Measurements from ENCODE around the gene TANC1.

Gene TANC1

DNA sequence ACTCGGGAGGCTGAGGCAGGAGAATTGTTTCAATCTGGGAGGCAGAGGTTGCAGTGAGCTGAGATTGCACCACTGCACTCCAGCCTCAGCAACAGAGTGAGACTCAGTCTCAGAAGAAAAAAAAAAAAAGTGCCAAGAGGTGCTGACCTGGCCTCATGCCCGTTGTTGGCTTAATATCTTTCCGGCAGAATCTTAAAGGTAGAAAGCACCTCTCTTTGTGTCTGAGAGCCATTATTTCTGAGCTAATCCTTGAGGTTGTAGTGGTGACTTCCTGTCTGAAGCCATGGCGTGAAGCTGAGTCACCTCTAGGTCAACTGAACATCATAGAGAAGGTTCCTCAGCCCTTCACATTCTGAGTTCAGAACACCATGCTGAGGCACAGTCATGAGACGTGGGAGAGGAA is 257.6 kb downstream of the TANC1 start:
- Histone ChIP-seq H3K36me3 (ENCODE audit: control insufficient read depth, low read depth, low read length) (peaks cover 7% of the 10 kb centered on the region), H3K9ac (ENCODE audit: low read length) (no peak overlapping the region)

GRCh38 chr2:159226608-159227385 is 258.4 kb downstream of the TANC1 start:
- H3K4me1 ChIP-seq (ENCODE audit: control insufficient read depth, low read depth, low read length) = no peaks in the 10 kb centered on the region
- H3K4me3 ChIP-seq (ENCODE audit: low read length) = no peak overlapping the region
- H3K27me3 ChIP-seq (ENCODE audit: control insufficient read depth, insufficient read depth, low read length) = no peaks in the 10 kb centered on the region
- no peak overlapping the region for H3K27ac ChIP-seq (ENCODE audit: low read length)
- no peaks in the 10 kb centered on the region for H3K9me3 ChIP-seq (ENCODE audit: control insufficient read depth, low read depth, low read length)
- peaks cover 7% of the 10 kb centered on the region for H3K36me3 ChIP-seq (ENCODE audit: control insufficient read depth, low read depth, low read length)
- H3K9ac ChIP-seq (ENCODE audit: low read length) = no peak overlapping the region

More for the DNA sequence above, 257.6 kb downstream of the TANC1 start:
- Histone ChIP-seq H3K27ac (ENCODE audit: low read length) (no peak overlapping the region), H3K4me1 (ENCODE audit: control insufficient read depth, low read depth, low read length) (no peaks in the 10 kb centered on the region), H3K4me3 (ENCODE audit: low read length) (no peak overlapping the region), H3K27me3 (ENCODE audit: control insufficient read depth, insufficient read depth, low read length) (no peaks in the 10 kb centered on the region), H3K9me3 (ENCODE audit: control insufficient read depth, low read depth, low read length) (no peaks in the 10 kb centered on the region)

GRCh38 chr2:159227467-159227866 is 259.0 kb downstream of the TANC1 start:
- H3K36me3 ChIP-seq (ENCODE audit: control insufficient read depth, low read depth, low read length) = peaks cover 7% of the 10 kb centered on the region
- H3K27me3 ChIP-seq (ENCODE audit: control insufficient read depth, insufficient read depth, low read length) = no peaks in the 10 kb centered on the region

GRCh38 chr2:159228081-159228581 is 259.7 kb downstream of the TANC1 start:
- H3K27ac ChIP-seq (ENCODE audit: low read length) = no peak overlapping the region
- H3K4me3 ChIP-seq (ENCODE audit: low read length) = no peak overlapping the region
- peaks cover 7% of the 10 kb centered on the region for H3K36me3 ChIP-seq (ENCODE audit: control insufficient read depth, low read depth, low read length)
- H3K9me3 ChIP-seq (ENCODE audit: control insufficient read depth, low read depth, low read length) = no peaks in the 10 kb centered on the region
- no peak overlapping the region for H3K9ac ChIP-seq (ENCODE audit: low read length)
- no peaks in the 10 kb centered on the region for H3K4me1 ChIP-seq (ENCODE audit: control insufficient read depth, low read depth, low read length)
- no peaks in the 10 kb centered on the region for H3K27me3 ChIP-seq (ENCODE audit: control insufficient read depth, insufficient read depth, low read length)

More at GRCh38 chr2:159227467-159227866, 259.0 kb downstream of the TANC1 start:
- no peak overlapping the region for H3K27ac ChIP-seq (ENCODE audit: low read length)
- H3K4me3 ChIP-seq (ENCODE audit: low read length) = no peak overlapping the region
- no peaks in the 10 kb centered on the region for H3K9me3 ChIP-seq (ENCODE audit: control insufficient read depth, low read depth, low read length)
- no peaks in the 10 kb centered on the region for H3K4me1 ChIP-seq (ENCODE audit: control insufficient read depth, low read depth, low read length)
- H3K9ac ChIP-seq (ENCODE audit: low read length) = no peak overlapping the region

DNA sequence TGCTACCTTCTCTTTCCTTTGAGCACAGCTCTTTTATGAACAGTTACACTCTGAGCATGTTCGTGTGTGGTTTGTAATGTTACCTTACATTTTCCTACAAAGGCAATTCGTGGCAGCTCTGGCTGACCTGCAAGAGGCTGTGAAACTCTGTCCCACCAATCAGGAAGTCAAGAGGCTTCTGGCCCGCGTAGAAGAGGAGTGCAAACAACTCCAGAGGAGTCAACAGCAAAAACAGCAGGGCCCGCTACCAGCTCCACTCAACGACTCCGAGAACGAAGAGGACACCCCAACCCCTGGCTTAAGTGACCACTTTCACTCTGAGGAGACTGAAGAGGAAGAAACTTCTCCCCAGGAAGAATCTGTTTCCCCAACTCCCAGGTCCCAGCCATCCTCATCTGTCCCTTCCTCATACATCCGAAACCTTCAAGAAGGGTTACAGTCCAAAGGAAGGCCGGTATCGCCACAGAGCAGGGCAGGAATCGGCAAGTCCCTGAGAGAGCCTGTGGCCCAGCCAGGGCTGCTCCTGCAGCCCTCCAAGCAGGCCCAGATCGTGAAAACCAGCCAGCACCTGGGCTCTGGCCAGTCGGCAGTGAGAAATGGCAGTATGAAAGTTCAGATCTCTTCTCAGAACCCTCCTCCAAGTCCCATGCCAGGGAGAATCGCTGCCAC is 261.2 kb downstream of the TANC1 start:
- H3K9me3 ChIP-seq (ENCODE audit: control insufficient read depth, low read depth, low read length) = no peaks in the 10 kb centered on the region
- no peak overlapping the region for H3K4me3 ChIP-seq (ENCODE audit: low read length)
- H3K36me3 ChIP-seq (ENCODE audit: control insufficient read depth, low read depth, low read length) = peaks cover 7% of the 10 kb centered on the region
- no peaks in the 10 kb centered on the region for H3K27me3 ChIP-seq (ENCODE audit: control insufficient read depth, insufficient read depth, low read length)
- H3K27ac ChIP-seq (ENCODE audit: low read length) = no peak overlapping the region
- H3K9ac ChIP-seq (ENCODE audit: low read length) = no peak overlapping the region
- H3K4me1 ChIP-seq (ENCODE audit: control insufficient read depth, low read depth, low read length) = no peaks in the 10 kb centered on the region

GRCh38 chr2:159230145-159230877 is 261.9 kb downstream of the TANC1 start:
- Histone ChIP-seq H3K9ac (ENCODE audit: low read length) (no peak overlapping the region), H3K27ac (ENCODE audit: low read length) (no peak overlapping the region), H3K4me3 (ENCODE audit: low read length) (no peak overlapping the region), H3K36me3 (ENCODE audit: control insufficient read depth, low read depth, low read length) (peaks cover 7% of the 10 kb centered on the region), H3K9me3 (ENCODE audit: control insufficient read depth, low read depth, low read length) (no peaks in the 10 kb centered on the region), H3K4me1 (ENCODE audit: control insufficient read depth, low read depth, low read length) (no peaks in the 10 kb centered on the region), H3K27me3 (ENCODE audit: control insufficient read depth, insufficient read depth, low read length) (no peaks in the 10 kb centered on the region)

DNA sequence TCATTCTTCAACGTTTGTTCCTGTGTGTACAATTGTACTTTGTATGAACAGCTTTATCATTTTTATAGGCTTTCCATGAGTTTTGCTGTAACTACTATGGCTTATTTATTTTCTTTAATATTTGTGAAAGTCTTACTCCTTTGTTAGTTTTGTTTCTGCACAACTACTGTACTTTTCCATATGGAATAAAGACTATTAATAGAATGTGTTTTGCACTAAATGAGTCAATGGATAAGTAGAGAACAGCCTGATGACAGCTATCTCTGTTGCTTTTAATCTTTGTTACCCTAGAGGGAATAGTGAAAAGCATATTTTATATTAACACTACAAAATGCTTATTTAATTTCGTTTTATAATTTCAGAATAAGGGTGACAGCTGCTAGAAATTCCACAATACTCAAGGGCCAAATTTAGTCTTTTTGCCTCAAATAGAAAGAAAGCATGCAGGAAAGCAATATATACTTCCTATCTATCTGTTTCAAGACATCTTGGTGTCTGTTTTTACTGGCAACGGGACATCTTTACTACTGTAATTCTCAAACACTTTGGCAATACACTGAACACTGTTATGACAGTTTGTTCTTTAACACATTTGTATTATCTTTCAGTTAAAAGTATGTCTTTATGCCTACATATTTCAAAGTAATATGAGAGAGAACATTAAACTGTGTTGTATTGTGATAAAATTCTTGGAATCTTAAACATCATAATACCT is 264.2 kb downstream of the TANC1 start:
- Histone ChIP-seq H3K4me1 (ENCODE audit: control insufficient read depth, low read depth, low read length) (no peaks in the 10 kb centered on the region), H3K9me3 (ENCODE audit: control insufficient read depth, low read depth, low read length) (no peaks in the 10 kb centered on the region), H3K9ac (ENCODE audit: low read length) (no peak overlapping the region), H3K36me3 (ENCODE audit: control insufficient read depth, low read depth, low read length) (peaks cover 7% of the 10 kb centered on the region), H3K27ac (ENCODE audit: low read length) (no peak overlapping the region), H3K27me3 (ENCODE audit: control insufficient read depth, insufficient read depth, low read length) (no peaks in the 10 kb centered on the region), H3K4me3 (ENCODE audit: low read length) (no peak overlapping the region)

DNA sequence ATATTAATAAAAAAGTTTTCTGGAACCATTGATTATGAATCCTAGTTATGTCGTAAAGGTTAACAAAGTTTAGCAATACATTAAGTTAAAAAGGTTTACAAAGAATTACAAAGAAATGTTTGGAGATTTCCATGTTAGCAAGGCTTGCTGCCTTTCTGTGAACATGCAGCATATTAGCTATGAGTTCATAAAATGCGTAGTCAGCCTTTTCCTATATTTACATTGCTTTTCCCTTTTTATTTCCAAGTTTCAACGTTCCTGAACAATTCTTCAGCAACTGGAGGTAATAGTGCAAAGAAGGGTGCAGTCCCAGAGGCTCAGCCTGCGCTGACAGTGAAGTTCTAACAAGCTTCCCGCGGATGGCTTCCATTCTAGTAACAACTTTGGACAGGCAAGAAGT is 266.4 kb downstream of the TANC1 start:
- H3K36me3 ChIP-seq (ENCODE audit: control insufficient read depth, low read depth, low read length) = peaks cover 4% of the 10 kb centered on the region

GRCh38 chr2:159243529-159243928 is 275.1 kb downstream of the TANC1 start:
- no peak overlapping the region for H3K27ac ChIP-seq (ENCODE audit: low read length)

More for the DNA sequence above, 266.4 kb downstream of the TANC1 start:
- H3K9me3 ChIP-seq (ENCODE audit: control insufficient read depth, low read depth, low read length) = no peaks in the 10 kb centered on the region
- H3K27me3 ChIP-seq (ENCODE audit: control insufficient read depth, insufficient read depth, low read length) = no peaks in the 10 kb centered on the region
- H3K9ac ChIP-seq (ENCODE audit: low read length) = no peak overlapping the region
- H3K4me1 ChIP-seq (ENCODE audit: control insufficient read depth, low read depth, low read length) = no peaks in the 10 kb centered on the region
- no peak overlapping the region for H3K27ac ChIP-seq (ENCODE audit: low read length)
- H3K4me3 ChIP-seq (ENCODE audit: low read length) = no peak overlapping the region

DNA sequence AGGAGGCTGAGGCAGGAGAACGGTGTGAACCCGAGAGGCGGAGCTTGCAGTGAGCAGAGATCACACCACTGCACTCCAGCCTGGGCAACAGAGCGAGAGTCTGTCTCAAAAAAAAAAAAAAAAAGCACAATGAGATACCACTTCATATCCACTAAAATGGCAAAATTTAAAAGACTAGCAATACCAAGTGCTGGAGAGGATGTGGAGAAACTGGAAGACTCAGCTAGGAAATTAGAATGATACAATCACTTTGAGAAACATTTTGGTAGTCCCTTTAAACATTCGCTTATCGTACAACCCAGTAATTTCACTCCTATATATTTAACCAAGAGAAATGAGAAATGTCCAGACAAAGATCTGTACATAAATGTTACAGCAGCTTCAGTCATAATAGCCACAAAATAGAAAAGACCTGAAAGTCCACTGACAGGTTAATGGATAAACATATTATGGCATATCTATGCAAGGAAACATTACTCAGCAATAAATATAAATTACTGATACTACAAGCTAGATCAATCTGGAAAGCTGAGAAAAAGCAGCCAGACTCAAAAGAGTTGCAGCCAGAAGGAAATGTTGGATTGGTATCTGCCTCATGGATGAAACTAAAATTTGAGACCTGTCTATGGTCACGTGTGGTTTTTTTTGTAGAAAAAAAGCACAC is 278.0 kb downstream of the TANC1 start:
- Histone ChIP-seq H3K36me3 (ENCODE audit: control insufficient read depth, low read depth, low read length) (no peaks in the 10 kb centered on the region), H3K4me1 (ENCODE audit: control insufficient read depth, low read depth, low read length) (no peaks in the 10 kb centered on the region), H3K27me3 (ENCODE audit: control insufficient read depth, insufficient read depth, low read length) (no peaks in the 10 kb centered on the region), H3K4me3 (ENCODE audit: low read length) (no peak overlapping the region), H3K27ac (ENCODE audit: low read length) (no peak overlapping the region), H3K9me3 (ENCODE audit: control insufficient read depth, low read depth, low read length) (no peaks in the 10 kb centered on the region), H3K9ac (ENCODE audit: low read length) (no peak overlapping the region)

More at GRCh38 chr2:159243529-159243928, 275.1 kb downstream of the TANC1 start:
- Histone ChIP-seq H3K9ac (ENCODE audit: low read length) (no peak overlapping the region), H3K4me3 (ENCODE audit: low read length) (no peak overlapping the region), H3K9me3 (ENCODE audit: control insufficient read depth, low read depth, low read length) (no peaks in the 10 kb centered on the region), H3K4me1 (ENCODE audit: control insufficient read depth, low read depth, low read length) (no peaks in the 10 kb centered on the region), H3K36me3 (ENCODE audit: control insufficient read depth, low read depth, low read length) (no peaks in the 10 kb centered on the region), H3K27me3 (ENCODE audit: control insufficient read depth, insufficient read depth, low read length) (no peaks in the 10 kb centered on the region)

Data from iPS-18a (cell line).